Hepatocyte (in vitro differentiated cells): ENCODE results near the gene PALLD. TPM values are rescaled to one million over a fixed set of nuclear protein-coding genes. Genes with fewer than 3 reads are reported as not detected.

Experiments used
- DNase-seq: peaks from one replicate; pipeline ENCODE4 v3.0.0-alpha.2; 2016; ENCODE audit warnings: low spot score
- H2AFZ ChIP-seq: fragments of 200-600 bp; sonication (generic); 2 replicates; pipeline ENCODE4 v1.6.0; 2016; ENCODE audit warnings: antibody characterized with exemption, mild to moderate bottlenecking
- H3K27ac ChIP-seq: fragments of 200-600 bp; sonication (generic); 2 replicates; pipeline ENCODE4 v1.5.1; 2016; ENCODE audit warnings: mild to moderate bottlenecking
- H3K27me3 ChIP-seq: fragments of 200-600 bp; sonication (generic); 2 replicates; pipeline ENCODE4 v1.6.1; 2016
- H3K36me3 ChIP-seq: fragments of 200-600 bp; sonication (generic); replicated peaks from 2 replicates; pipeline ENCODE4 v1.5.1; 2016; ENCODE audit warnings: low read depth; ENCODE audit not compliant: insufficient read depth
- H3K4me1 ChIP-seq: fragments of 200-600 bp; sonication (generic); 2 replicates; pipeline ENCODE4 v1.5.1; 2016; ENCODE audit warnings: mild to moderate bottlenecking, moderate library complexity; ENCODE audit not compliant: insufficient read depth
- H3K4me2 ChIP-seq: fragments of 200-600 bp; sonication (generic); 2 replicates; pipeline ENCODE4 v1.6.0; 2016
- H3K4me3 ChIP-seq: fragments of 200-600 bp; sonication (generic); 2 replicates; pipeline ENCODE4 v1.5.1; 2016; ENCODE audit warnings: mild to moderate bottlenecking
- H3K79me2 ChIP-seq: fragments of 200-600 bp; sonication (generic); 2 replicates; pipeline ENCODE4 v1.6.0; 2017; ENCODE audit warnings: mild to moderate bottlenecking
- H3K9me2 ChIP-seq: fragments of 200-600 bp; sonication (generic); replicated peaks from 2 replicates; pipeline ENCODE4 v1.6.0; 2017; ENCODE audit warnings: mild to moderate bottlenecking; ENCODE audit not compliant: insufficient read depth
- H3K9me3 ChIP-seq: fragments of 200-600 bp; sonication (generic); 2 replicates; pipeline ENCODE4 v1.5.1; 2016; ENCODE audit warnings: low read depth, mild to moderate bottlenecking
- H4K20me1 ChIP-seq: fragments of 200-600 bp; sonication (generic); 2 replicates; pipeline ENCODE4 v1.6.0; 2016; ENCODE audit warnings: mild to moderate bottlenecking; ENCODE audit not compliant: insufficient read depth, poor library complexity, severe bottlenecking
- CTCF ChIP-seq: fragments of 200-600 bp; sonication (generic); IDR thresholded peaks from 2 replicates; pipeline ENCODE4 v1.5.1; 2016; ENCODE audit warnings: antibody characterized with exemption, mild to moderate bottlenecking; ENCODE audit not compliant: poor library complexity
- EZH2 ChIP-seq: fragments of 200-600 bp; sonication (generic); IDR thresholded peaks from 2 replicates; pipeline ENCODE4 v1.6.1; 2016; ENCODE audit warnings: antibody characterized with exemption, mild to moderate bottlenecking, borderline replicate concordance
- EZH2phosphoT487 ChIP-seq: fragments of 200-600 bp; sonication (generic); IDR thresholded peaks from one replicate; pipeline ENCODE4 v1.6.1; 2018; ENCODE audit warnings: antibody characterized with exemption, mild to moderate bottlenecking, low read depth, moderate library complexity; ENCODE audit not compliant: unreplicated experiment, severe bottlenecking
- WGBS: methylation state at CpG from one replicate; pipeline ENCODE4 v1.1.6; 2016; ENCODE audit warnings: low lambda C conversion rate; ENCODE audit errors: missing lambda C conversion rate; 5-methylcytosine and 5-hydroxymethylcytosine counted together
- polyA plus RNA-seq: library from polyadenylated mRNA; unstranded; fragments of >200 nt; fragmentation: Nextera tagmentation; extraction: Ambion mirVana; gene quantifications from 2 replicates; pipeline ENCODE4 v1.2.1, GENCODE V29; 2016
- total RNA-seq: library from RNA; depleted of rRNA; stranded (reverse); fragments of >200 nt; gene quantifications from 2 replicates; pipeline ENCODE4 v1.2.3, GENCODE V29; 2014

PALLD gene
- total and polyA plus RNA-seq, 2 experiments from 2014 or later: 82.7 to 85.2 TPM

DNA sequence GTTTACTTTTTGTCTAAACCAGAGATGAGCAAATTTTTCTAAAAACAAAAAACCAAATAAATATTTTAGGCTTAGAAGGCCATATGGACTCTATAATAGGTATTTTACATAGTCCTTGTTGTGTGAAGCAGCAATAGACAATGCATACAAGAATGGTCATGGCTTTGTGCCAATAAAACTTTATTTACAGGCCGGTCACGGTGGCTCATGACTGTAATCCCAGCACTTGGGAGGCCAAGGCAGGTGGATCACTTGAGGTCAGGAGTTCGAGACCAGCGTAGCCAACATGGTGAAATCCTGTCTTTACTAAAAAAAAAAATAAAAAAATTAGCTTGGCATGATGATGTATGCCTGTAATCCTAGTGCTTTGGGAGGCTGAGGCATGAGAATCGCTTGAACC is 285.6 kb downstream of the PALLD start:
- Histone ChIP-seq H3K4me3 (no peak overlapping the region), H3K9me2 (no peaks in the 10 kb centered on the region), H3K4me1 (no peaks in the 10 kb centered on the region), H4K20me1 (no peaks in the 10 kb centered on the region), H3K4me2 (no peak overlapping the region), H2AFZ (no peak overlapping the region), H3K79me2 (no peaks in the 10 kb centered on the region), H3K27ac (no peak overlapping the region), H3K36me3 (no peaks in the 10 kb centered on the region), H3K9me3 (no peaks in the 10 kb centered on the region), H3K27me3 (no peaks in the 10 kb centered on the region)
- no peak for TF ChIP-seq EZH2
- TF ChIP-seq EZH2phosphoT487: no peak
- no peak for TF ChIP-seq CTCF
- DNase-seq: no peak
- 90% methylated on average over 5 of the region's 5 CpGs for WGBS

DNA sequence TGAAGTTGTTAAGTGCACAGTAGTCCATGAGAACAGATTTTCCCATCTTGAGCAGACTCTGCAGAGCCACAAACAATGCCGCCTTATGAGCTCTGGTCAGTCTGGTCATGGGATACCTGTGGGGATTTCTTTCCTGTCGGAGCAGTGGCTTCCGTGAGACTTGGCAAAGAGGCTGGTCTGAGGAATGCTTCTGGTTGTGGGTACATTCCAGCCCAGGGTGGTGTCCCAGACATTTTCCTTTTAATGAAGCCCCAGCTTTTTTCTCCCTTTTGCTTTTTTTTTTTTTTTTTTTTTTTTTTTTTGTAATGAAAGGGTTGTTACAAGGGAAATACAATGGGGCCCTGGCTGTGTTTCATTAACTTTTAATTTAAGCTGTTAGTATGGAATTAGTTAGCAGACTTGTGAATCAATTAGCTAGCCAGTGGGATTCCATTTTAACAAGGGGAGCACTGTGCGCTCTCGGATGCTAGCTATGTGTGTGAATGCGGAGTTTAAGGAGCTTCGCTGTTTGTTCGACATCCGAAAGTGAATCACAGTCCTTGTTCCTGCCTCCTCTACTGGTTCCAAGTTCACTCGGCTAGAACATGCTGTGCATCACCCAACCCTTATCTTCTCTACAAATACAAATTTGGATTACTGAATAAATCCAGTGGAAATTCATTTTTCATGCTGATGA is 288.1 kb downstream of the PALLD start:
- Histone ChIP-seq H3K4me1 (no peaks in the 10 kb centered on the region), H3K36me3 (no peaks in the 10 kb centered on the region), H2AFZ (no peak overlapping the region), H3K27ac (no peak overlapping the region), H3K4me3 (no peak overlapping the region), H3K79me2 (no peaks in the 10 kb centered on the region), H3K4me2 (no peak overlapping the region), H3K9me2 (no peaks in the 10 kb centered on the region), H4K20me1 (no peaks in the 10 kb centered on the region), H3K9me3 (no peaks in the 10 kb centered on the region), H3K27me3 (no peaks in the 10 kb centered on the region)
- no peak for TF ChIP-seq EZH2
- TF ChIP-seq CTCF: no peak
- DNase-seq: no peak
- 85% methylated on average over 10 of the region's 10 CpGs for WGBS

DNA sequence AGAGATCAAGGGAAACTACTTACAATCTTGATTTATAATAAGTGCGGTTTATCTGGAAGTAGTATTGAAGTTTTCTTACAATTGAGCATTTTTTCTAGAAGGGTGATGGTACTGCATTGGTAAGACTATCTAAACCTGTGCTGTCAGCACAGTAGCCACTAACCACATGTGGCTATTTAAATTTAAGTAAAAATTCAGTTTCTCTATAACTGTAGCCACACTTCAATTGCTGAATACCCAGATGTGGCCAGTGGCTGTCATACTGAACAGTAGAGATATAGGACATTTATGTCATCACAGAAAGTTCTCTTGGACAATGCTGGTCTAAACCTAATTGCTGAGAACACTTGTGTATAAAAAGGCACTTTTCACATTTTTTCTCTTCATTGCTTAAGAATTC is 290.5 kb downstream of the PALLD start:
- no peak for DNase-seq
- Histone ChIP-seq H3K36me3 (no peaks in the 10 kb centered on the region), H2AFZ (no peak overlapping the region), H3K4me2 (peak overlapping the region; percentile 59), H3K27ac (peak overlapping the region; percentile 8), H3K4me3 (no peak overlapping the region), H3K9me3 (no peaks in the 10 kb centered on the region), H4K20me1 (no peaks in the 10 kb centered on the region), H3K4me1 (no peaks in the 10 kb centered on the region), H3K27me3 (no peaks in the 10 kb centered on the region), H3K79me2 (no peaks in the 10 kb centered on the region), H3K9me2 (no peaks in the 10 kb centered on the region)
- WGBS: 94% methylated on average over 1 of the region's 1 CpG
- TF ChIP-seq EZH2 (no peak), CTCF (no peak), EZH2phosphoT487 (no peak)
